Testis (tissue), 3 donors: ENCODE data around the gene CAPG. TPM values are rescaled to one million over a fixed set of nuclear protein-coding genes. Genes with fewer than 3 reads are reported as not detected.

Source experiments
- DNase-seq: peaks from one replicate; pipeline ENCODE4 v3.0.0-alpha.2; 2019
- H3K27ac ChIP-seq, 2 donors: fragments of 200-600 bp; sonication (generic); one replicate each; pipeline ENCODE4 v1.5.1; 2019
- H3K27me3 ChIP-seq: fragments of 200-600 bp; sonication (generic); one replicate; pipeline ENCODE4 v1.5.1; 2019
- H3K36me3 ChIP-seq: fragments of 200-600 bp; sonication (generic); one replicate; pipeline ENCODE4 v1.5.1; 2017; ENCODE audit warnings: low read depth; ENCODE audit errors: missing control alignments
- H3K4me1 ChIP-seq: fragments of 200-600 bp; sonication (generic); one replicate; pipeline ENCODE4 v1.5.1; 2019
- H3K4me3 ChIP-seq, 2 donors: fragments of 200-600 bp; sonication (generic); one replicate each; pipeline ENCODE4 v1.5.1; 2017 to 2019
- H3K9me3 ChIP-seq: fragments of 200-600 bp; sonication (generic); one replicate; pipeline ENCODE4 v1.5.1; 2017
- POLR2A ChIP-seq: fragments of 450-650 bp; IDR thresholded peaks from one replicate; pipeline ENCODE4 v1.6.1; 2017; ENCODE audit warnings: antibody characterized with exemption, mild to moderate bottlenecking, moderate library complexity
- WGBS, 2 donors: methylation state at CpG; one replicate each; pipeline ENCODE4 v1.1.5; 2018; 5-methylcytosine and 5-hydroxymethylcytosine counted together
- intact Hi-C: fragments of 100-400 bp; cut with DNase I; formaldehyde crosslinking; loops from one replicate; pipeline ENCODE4 v1.15.1; 2023; ENCODE audit warnings: low total_unique reads
- polyA plus RNA-seq: library from polyadenylated mRNA; stranded (reverse); fragments of 350-450 nt; fragmentation: Illumina TruSeq; extraction: RNeasy Lipid Tissue Mini Kit (QIAGEN cat#74804); gene quantifications from one replicate; pipeline ENCODE4 v1.2.3, GENCODE V29; 2014; ENCODE audit warnings: low read depth, low replicate concordance; ENCODE audit not compliant: insufficient read depth
- total RNA-seq, 2 donors: library from RNA; depleted of rRNA; stranded (reverse); fragments of >200 nt; gene quantifications; one replicate each; pipeline ENCODE4 v1.2.3, GENCODE V29; 2016
- TF ChIP-seq, protein P1 (sequence below), 3 experiments: fragments of 450-650 bp in 2 of 3; fragments of 200-600 bp in 1 of 3; sonication (generic) in 1 of 3; IDR thresholded peaks; one replicate each; pipeline ENCODE4 v1.5.1; 2016 to 2019; ENCODE audit warnings: antibody characterized with exemption in 3 of 3, mild to moderate bottlenecking in 2 of 3, moderate library complexity in 1 of 3

The CAPG gene
- total and polyA plus RNA-seq, 3 donors from 2014 or later, result 17.7 to 74.5 (median 29.4) TPM

DNA sequence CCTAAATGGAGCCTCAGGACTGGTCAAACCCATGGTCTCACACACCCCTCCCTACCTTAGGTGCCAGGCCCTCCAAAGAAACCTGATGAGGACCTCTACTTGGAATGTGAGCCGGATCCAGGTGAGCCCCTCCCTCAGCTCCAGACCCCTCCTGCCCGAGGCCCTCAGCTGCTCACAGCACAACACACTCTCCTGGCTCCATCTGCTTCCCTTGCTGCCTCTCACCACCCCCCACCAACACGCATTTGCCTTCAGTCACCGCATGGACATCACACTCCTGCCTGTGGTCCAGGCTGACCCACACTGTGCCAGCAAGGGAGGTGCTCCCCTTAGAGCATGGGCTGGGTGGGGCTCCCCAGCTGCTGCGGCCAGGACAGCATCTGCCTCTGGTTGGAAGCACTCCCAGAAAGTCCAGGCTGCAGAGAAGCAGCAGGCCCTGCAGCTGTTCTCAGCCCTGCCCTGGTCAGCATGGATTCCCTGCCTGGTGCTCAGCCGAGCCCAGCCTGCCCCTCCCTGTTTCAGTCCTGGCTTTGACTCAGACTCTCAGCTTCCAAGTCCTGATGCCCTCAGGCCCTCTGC lies 23.4 kb upstream of the CAPG start:
- 51 to 56% methylated on average over 3 to 6 of the region's 6 CpGs for WGBS, 2 donors
- peak; percentile 90 for DNase-seq
- H3K4me1 ChIP-seq, result peaks cover 32% of the 10 kb centered on the region
- intact Hi-C loops, result loop anchor here (5.0 kb wide), 1 partner anchor 119 kb away; no protein-coding TSS in a partner anchor
- no peak for TF ChIP-seq POLR2A
- TF ChIP-seq, protein P1, sequence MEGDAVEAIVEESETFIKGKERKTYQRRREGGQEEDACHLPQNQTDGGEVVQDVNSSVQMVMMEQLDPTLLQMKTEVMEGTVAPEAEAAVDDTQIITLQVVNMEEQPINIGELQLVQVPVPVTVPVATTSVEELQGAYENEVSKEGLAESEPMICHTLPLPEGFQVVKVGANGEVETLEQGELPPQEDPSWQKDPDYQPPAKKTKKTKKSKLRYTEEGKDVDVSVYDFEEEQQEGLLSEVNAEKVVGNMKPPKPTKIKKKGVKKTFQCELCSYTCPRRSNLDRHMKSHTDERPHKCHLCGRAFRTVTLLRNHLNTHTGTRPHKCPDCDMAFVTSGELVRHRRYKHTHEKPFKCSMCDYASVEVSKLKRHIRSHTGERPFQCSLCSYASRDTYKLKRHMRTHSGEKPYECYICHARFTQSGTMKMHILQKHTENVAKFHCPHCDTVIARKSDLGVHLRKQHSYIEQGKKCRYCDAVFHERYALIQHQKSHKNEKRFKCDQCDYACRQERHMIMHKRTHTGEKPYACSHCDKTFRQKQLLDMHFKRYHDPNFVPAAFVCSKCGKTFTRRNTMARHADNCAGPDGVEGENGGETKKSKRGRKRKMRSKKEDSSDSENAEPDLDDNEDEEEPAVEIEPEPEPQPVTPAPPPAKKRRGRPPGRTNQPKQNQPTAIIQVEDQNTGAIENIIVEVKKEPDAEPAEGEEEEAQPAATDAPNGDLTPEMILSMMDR (IDR thresholded peaks at IDR 0.05), result no peak
- H3K27me3 ChIP-seq, result no peaks in the 10 kb centered on the region
- H3K27ac ChIP-seq, result peak overlapping the region; percentile 44 to 76
- no peak overlapping the region for H3K4me3 ChIP-seq
- H3K9me3 ChIP-seq, result no peaks in the 10 kb centered on the region
- H3K36me3 ChIP-seq, result no peaks in the 10 kb centered on the region

DNA sequence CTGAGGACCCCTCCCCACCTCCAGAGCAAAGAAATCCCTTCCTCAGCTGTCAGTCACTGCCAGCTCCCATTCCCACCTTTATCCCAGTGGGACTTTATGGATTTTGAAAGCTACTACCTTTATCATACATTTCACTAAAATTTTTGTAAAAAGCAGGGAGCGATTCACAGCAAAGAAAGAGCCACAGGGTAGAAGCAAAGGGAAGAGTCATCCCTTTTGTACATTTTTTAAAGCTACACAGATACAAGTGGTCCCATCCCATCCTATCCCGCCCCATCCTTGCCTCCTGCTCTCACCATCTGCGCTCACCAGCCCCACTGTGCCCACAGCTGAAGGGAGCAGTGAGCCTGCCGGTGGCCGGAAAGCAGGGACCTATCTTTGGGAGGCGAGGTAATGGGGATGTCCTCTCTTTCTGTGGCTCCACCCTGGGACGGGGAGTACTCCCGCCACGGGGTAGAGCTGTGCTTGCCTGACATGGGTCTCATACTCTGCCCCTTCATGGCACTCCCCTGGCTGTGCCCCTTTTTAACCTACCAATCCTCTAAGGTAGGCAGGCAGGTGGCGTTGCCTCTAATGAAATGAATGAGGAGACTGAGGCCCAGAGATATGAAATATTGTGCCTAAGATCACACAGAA lies 21.5 kb upstream of the CAPG start:
- H3K36me3 ChIP-seq, result no peaks in the 10 kb centered on the region
- peaks cover 17% of the 10 kb centered on the region for H3K4me1 ChIP-seq
- no peak overlapping the region for H3K27ac ChIP-seq
- no peaks in the 10 kb centered on the region for H3K27me3 ChIP-seq
- WGBS, 2 donors, result 77 to 83% methylated on average over 10 of the region's 10 CpGs
- DNase-seq, result no peak
- no peak overlapping the region for H3K4me3 ChIP-seq
- intact Hi-C loops, result loop anchor here (5.0 kb wide), 1 partner anchor 121 kb away; no protein-coding TSS in a partner anchor
- no peak for TF ChIP-seq POLR2A
- TF ChIP-seq, protein P1 (IDR thresholded peaks at IDR 0.05), result no peak
- no peaks in the 10 kb centered on the region for H3K9me3 ChIP-seq

DNA sequence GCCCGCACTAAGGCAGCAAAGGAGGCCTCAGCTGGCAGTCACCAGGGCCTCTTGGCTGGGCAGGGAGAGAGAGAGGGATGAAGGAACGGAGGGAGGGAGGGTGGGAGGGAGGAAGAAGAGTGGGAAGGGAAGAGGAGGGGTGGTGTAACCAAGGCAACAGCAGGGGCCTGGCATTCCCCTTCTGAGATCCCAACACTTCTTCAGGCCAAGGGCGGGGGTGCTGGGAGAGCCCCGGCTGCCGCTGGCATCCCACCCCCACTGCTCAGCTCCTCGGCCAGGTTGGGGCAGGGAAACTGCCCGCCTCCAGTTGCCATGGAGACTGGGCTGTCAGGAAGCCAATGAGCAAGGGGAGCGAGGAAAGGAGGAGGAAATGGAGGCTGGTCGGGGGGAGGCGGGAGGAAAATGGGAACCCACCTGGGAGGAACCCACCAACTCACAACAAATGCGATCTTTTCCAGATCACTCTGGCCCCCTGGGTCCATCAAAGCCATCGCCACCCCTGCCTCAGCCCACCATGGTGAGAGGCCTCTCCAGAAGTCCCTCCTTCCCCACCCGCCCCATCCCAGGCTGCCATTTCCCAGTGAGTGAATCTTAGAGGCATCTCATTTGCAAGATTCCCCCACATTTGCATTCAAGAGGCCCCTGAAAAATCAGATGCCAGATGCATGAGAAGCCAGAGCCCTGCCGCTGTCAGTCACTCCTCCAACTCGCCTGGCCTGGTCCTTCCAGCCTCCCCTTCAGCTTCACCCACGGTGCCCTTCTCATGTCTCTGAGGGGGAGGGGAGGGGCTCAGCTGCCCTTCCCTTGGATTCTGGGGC lies 20.8 kb upstream of the CAPG start:
- WGBS, 2 donors, result 80 to 81% methylated on average over 16 of the region's 16 CpGs
- Histone ChIP-seq H3K27me3 (no peaks in the 10 kb centered on the region), H3K4me3 (no peak overlapping the region), H3K36me3 (no peaks in the 10 kb centered on the region), H3K27ac (no peak overlapping the region), H3K9me3 (no peaks in the 10 kb centered on the region), H3K4me1 (peaks cover 13% of the 10 kb centered on the region)
- DNase-seq, result no peak
- TF ChIP-seq POLR2A, result no peak
- TF ChIP-seq, protein P1 (IDR thresholded peaks at IDR 0.05), result no peak
- intact Hi-C loops, result loop anchor here (5.0 kb wide), 1 partner anchor 121 kb away; no protein-coding TSS in a partner anchor

DNA sequence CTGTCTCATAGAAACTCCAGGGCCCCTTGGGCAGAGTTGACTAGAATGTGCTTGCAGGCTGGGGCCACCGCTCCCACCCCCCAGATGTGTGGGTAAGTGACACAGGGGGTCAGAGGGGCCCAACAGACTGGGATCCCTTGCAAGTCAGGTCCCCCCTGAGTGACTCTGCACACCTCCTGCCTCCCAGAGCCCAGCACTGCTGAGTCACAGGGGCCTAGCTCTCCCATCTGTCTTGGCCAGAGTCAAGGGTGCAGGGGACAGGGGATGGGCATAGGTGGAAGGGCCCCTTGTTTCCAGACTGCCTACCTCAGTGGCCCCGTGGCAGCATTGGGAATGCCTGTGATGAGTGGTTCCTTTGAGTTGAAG lies 19.7 kb upstream of the CAPG start:
- Histone ChIP-seq H3K4me1 (peaks cover 13% of the 10 kb centered on the region), H3K4me3 (no peak overlapping the region), H3K9me3 (no peaks in the 10 kb centered on the region), H3K27ac (no peak overlapping the region), H3K27me3 (no peaks in the 10 kb centered on the region), H3K36me3 (no peaks in the 10 kb centered on the region)
- intact Hi-C loops, result loop anchor here (5.0 kb wide), 1 partner anchor 122 kb away; no protein-coding TSS in a partner anchor
- WGBS, 2 donors, result 83 to 94% methylated on average over 1 to 2 of the region's 2 CpGs
- no peak for DNase-seq
- TF ChIP-seq POLR2A, result no peak
- TF ChIP-seq, protein P1 (IDR thresholded peaks at IDR 0.05), result no peak
